Parathyroid adenoma (tissue), 2 donors: ENCODE data around the gene SKI.

Experiments
- H2AFZ ChIP-seq: fragments of 300-600 bp; sonication (generic); one replicate; pipeline ENCODE4 v1.7.0; 2017; ENCODE audit warnings: antibody characterized with exemption, mild to moderate bottlenecking
- H3K27ac ChIP-seq: fragments of 300-600 bp; sonication (generic); one replicate; pipeline ENCODE4 v1.7.0; 2017
- H3K27me3 ChIP-seq: fragments of 300-600 bp; sonication (generic); one replicate; pipeline ENCODE4 v1.7.0; 2017; ENCODE audit warnings: low read length; ENCODE audit not compliant: control insufficient read depth, insufficient read depth
- H3K36me3 ChIP-seq: fragments of 300-600 bp; sonication (generic); one replicate; pipeline ENCODE4 v1.7.0; 2017; ENCODE audit warnings: low read length; ENCODE audit not compliant: control insufficient read depth, insufficient read depth
- H3K4me1 ChIP-seq: fragments of 300-600 bp; sonication (generic); one replicate; pipeline ENCODE4 v1.7.0; 2017; ENCODE audit warnings: control low read depth
- H3K4me2 ChIP-seq: fragments of 300-600 bp; sonication (generic); one replicate; pipeline ENCODE4 v1.7.0; 2017; ENCODE audit warnings: low read length
- H3K4me3 ChIP-seq: fragments of 300-600 bp; sonication (generic); one replicate; pipeline ENCODE4 v1.7.0; 2017; ENCODE audit warnings: low read depth, low read length
- H3K79me2 ChIP-seq: fragments of 300-600 bp; sonication (generic); one replicate; pipeline ENCODE4 v1.7.0; 2017; ENCODE audit warnings: control low read depth
- H3K9ac ChIP-seq: fragments of 300-600 bp; sonication (generic); one replicate; pipeline ENCODE4 v1.7.0; 2017; ENCODE audit warnings: mild to moderate bottlenecking
- H3K9me3 ChIP-seq: fragments of 300-600 bp; sonication (generic); one replicate; pipeline ENCODE4 v1.7.0; 2017; ENCODE audit warnings: low read length; ENCODE audit not compliant: control insufficient read depth
- CTCF ChIP-seq: fragments of 300-600 bp; sonication (generic); IDR thresholded peaks from one replicate; pipeline ENCODE4 v1.7.0; 2017; ENCODE audit warnings: antibody characterized with exemption, mild to moderate bottlenecking
- donor health status: primary hyperparathyroidism.

The SKI gene

GRCh38 chr1:2193514-2194281 lies 34.4 kb upstream of the SKI start:
- no peak for TF ChIP-seq CTCF
- peak overlapping the region; percentile 55 for H3K4me2 ChIP-seq
- no peak overlapping the region for H3K27ac ChIP-seq
- H3K36me3 ChIP-seq = no peaks in the 10 kb centered on the region
- no peak overlapping the region for H3K9ac ChIP-seq
- H3K9me3 ChIP-seq = no peaks in the 10 kb centered on the region
- H2AFZ ChIP-seq = no peak overlapping the region
- peaks cover 3% of the 10 kb centered on the region for H3K4me1 ChIP-seq
- no peaks in the 10 kb centered on the region for H3K27me3 ChIP-seq
- no peaks in the 10 kb centered on the region for H3K79me2 ChIP-seq
- peak overlapping the region; percentile 14 for H3K4me3 ChIP-seq

- no peak for TF ChIP-seq CTCF
- Histone ChIP-seq H3K9me3 (no peaks in the 10 kb centered on the region), H2AFZ (peak within 1 kb of the TSS; percentile 89), H3K4me2 (peak within 1 kb of the TSS; percentile 89), H3K27me3 (no peaks in the 10 kb centered on the region), H3K79me2 (no peaks in the 10 kb centered on the region), H3K4me3 (peak within 1 kb of the TSS; percentile 65), H3K9ac (no peak within 1 kb of the TSS), H3K36me3 (no peaks in the 10 kb centered on the region), H3K27ac (peak within 1 kb of the TSS; percentile 75), H3K4me1 (peaks cover 3% of the 10 kb centered on the region)
Measured at GRCh38 chr1:2194319-2194897, 33.7 kb upstream of the SKI start, which contains the start of gene FAAP20. Gene FAAP20 (minus strand): TSS chr1:2194772. CDS start chr1:2194749, 23 bp downstream.

GRCh38 chr1:2194898-2195673 lies 33.0 kb upstream of the SKI start:
- peak overlapping the region; percentile 89 for H3K4me2 ChIP-seq
- H3K36me3 ChIP-seq = no peaks in the 10 kb centered on the region
- peak overlapping the region; percentile 65 for H3K4me3 ChIP-seq
- H3K9ac ChIP-seq = no peak overlapping the region
- peak overlapping the region; percentile 89 for H2AFZ ChIP-seq
- no peaks in the 10 kb centered on the region for H3K27me3 ChIP-seq
- H3K27ac ChIP-seq = peak overlapping the region; percentile 75
- H3K4me1 ChIP-seq = peaks cover 3% of the 10 kb centered on the region
- H3K9me3 ChIP-seq = no peaks in the 10 kb centered on the region
- peak; percentile 76 for TF ChIP-seq CTCF
- no peaks in the 10 kb centered on the region for H3K79me2 ChIP-seq

GRCh38 chr1:2195785-2196184 lies 32.3 kb upstream of the SKI start:
- H3K4me3 ChIP-seq = no peak overlapping the region
- H3K9me3 ChIP-seq = no peaks in the 10 kb centered on the region
- H3K79me2 ChIP-seq = no peaks in the 10 kb centered on the region
- H3K36me3 ChIP-seq = no peaks in the 10 kb centered on the region
- H3K4me2 ChIP-seq = no peak overlapping the region
- no peak overlapping the region for H3K9ac ChIP-seq
- TF ChIP-seq CTCF = no peak
- peaks cover 3% of the 10 kb centered on the region for H3K4me1 ChIP-seq
- H3K27me3 ChIP-seq = no peaks in the 10 kb centered on the region
- peak overlapping the region; percentile 75 for H3K27ac ChIP-seq
- H2AFZ ChIP-seq = peak overlapping the region; percentile 89
